NCI-H748 (cell line): ENCODE measurements around the gene TCTN2.

Experiments used
- DNase-seq: peaks from one replicate; lab custom pipeline; 2025; ENCODE audit not compliant: unreplicated experiment; lab: John Stamatoyannopoulos, UW

The TCTN2 gene

GRCh38 chr12:123733229-123733628 is 62.3 kb downstream of the TCTN2 start:
- DNase-seq = no peak

GRCh38 chr12:123734268-123734667 is 63.4 kb downstream of the TCTN2 start:
- no peak for DNase-seq

DNA sequence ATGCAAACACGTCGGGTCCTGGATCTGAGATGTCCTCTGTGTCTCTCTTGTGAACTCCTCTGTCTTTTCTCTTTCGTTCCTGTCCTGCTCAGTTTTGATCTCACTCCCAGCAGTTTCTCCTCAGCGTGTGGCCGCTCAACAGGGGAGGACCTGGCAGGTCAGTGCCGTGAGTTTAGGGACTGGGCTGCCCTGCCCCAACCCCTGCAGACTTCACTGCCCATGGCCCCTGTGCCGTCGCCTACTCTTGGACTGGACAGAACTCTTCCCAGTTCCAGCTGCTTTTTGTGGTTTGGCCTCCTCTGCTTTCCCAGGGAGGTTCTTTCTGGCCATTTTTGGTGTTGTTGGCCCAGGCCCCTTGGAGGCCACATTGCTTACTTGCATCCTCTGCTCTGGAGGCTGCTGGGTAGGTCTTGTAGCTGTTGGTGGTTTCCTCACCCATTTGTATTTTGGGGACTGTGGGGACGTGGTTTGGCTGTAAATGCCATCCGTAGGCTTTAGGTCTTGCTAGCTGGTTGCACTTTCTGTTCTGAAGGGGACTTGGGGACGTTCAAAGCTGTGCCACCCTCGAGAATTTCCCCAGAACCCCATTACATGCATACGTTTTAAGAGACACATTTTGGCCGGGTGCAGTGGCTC is 71.1 kb downstream of the TCTN2 start:
- no peak for DNase-seq

DNA sequence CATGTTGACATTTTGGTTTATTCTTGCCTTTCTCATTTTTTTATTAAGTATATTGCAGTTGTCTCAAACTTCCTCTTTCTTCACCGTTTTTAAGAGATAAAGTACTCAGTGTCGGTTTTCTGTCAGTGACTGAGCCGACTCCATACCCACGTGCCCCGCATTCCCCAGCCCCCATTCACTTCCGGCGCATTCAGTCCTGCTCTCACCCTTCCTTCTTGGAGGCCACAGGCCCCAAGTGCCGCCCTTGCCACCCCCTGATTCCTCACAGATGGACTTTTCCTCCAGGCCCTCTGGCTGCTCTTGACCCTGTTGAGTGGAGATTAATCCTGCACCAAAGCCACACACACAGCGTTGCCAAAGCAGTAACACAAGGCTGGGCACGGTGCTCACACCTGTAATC is 72.1 kb downstream of the TCTN2 start:
- no peak for DNase-seq

GRCh38 chr12:123744836-123745235 is 73.9 kb downstream of the TCTN2 start:
- DNase-seq = no peak

DNA sequence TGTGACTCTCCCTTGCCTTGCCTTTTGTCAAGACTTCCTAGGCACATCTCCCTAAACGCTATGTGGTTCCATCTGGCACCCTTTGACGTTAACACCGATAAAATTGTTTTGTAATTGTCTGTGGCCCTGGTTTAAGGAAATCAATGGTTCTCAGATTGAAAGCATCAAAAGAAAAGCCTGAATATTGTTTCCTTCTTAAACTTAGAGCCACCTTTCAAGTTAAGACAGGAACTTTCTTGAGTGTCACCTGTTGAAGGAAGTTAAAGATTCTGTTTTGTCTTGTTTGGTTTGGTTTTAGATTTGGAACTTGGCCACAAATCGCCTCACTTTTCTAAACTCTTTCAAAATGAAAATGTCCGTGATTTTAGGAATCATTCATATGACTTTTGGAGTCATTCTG is 76.4 kb downstream of the TCTN2 start:
- no peak for DNase-seq

- DNase-seq = no peak
Measured at GRCh38 chr12:123748161-123748560, 77.2 kb downstream of the TCTN2 start.

DNA sequence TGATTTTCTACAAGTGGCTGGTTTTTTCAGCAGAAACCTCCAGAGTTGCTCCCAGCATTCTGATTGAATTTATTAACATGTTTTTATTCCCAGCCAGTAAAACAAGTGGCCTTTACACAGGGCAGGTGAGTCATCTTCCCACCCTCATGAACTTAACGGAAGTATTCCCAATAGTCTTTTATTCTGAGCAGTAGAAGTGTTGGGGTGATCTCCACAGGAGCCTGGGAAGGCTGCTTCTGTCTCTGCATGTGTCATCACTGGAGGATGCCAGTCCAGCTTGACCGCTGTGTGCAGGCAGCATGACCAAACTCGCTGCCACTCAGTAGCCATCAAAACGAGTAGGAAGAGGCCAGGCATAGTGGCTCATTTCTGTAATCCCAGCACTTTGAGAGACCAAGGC is 77.7 kb downstream of the TCTN2 start:
- no peak for DNase-seq

- DNase-seq = no peak
Measured at GRCh38 chr12:123749355-123749754, 78.4 kb downstream of the TCTN2 start.

- no peak for DNase-seq
Measured at GRCh38 chr12:123750159-123750656, 79.3 kb downstream of the TCTN2 start.

DNA sequence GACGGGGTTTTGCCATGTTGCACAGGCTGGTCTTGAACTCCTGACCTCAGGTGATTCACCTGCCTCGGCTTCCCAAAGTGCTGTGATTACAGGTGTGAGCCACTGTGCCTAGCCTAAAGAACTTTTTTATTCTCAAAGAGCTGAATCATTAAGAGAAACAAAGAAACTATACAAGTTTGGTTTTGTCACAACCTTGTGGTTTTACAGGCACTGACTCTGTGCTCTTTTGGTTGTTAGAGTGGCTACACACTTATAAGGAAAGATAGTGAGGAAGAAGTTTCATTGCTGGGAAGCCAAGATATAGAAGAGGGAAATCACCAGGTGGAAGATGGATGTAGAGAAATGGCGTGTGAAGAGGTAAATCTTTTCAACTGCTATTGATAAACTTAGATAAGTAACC is 81.1 kb downstream of the TCTN2 start:
- DNase-seq = no peak

DNA sequence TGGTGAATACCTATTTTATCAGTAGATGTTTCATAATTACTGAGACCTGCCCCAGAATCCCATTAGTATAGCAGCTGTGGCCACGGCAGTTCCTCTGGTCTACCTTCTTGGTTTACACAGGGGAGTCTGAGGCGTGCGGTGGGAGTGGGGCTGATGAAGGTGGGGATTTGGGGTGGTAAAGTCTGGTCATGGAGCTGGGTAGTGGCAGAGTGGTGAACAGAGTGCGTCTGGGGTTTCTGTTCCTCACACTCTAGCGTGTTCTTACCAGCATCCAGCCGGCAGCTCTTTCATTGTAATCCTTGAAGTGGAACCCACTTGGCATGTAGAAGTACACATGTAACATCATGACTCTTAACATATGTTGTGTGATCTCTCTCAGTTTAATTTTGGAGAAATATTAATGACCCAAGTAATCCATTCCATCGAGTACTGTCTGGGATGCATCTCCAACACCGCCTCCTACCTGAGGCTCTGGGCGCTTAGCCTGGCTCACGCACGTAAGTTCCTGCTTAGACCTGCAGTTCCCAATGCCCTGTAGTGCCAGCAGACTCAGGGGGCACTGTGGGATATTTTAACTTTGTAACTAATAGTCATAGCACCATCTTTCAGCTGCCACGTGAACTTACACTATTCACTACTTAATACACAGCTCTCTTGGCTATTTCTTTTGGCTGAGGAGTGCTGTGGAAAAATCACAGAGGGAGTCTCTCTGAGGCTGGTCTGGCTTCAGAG is 83.3 kb downstream of the TCTN2 start:
- no peak for DNase-seq

DNA sequence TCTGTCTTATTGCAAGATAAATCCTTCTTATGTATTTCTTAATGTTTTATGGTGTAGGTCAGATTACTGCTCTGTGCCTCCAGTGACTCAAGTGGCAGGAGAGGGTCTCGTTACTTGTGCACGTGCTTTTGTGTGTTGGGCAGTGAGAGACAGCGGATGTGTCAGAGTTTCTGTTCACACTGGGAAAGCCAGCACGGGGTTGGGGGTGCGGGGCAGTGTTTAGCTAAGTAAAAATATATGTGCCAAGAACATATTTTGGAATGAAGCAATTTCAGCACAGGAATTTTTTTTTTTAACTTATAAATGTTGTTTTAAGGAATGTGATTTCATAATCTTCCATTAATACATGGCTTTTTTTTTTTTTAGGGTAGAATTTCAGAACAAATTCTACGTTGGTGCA is 86.6 kb downstream of the TCTN2 start:
- no peak for DNase-seq
